HUES48 (cell line): ENCODE results near the gene ATP9A.

ENCODE experiments used
- H3K27ac ChIP-seq: one replicate; pipeline ENCODE4 v1.7.0; 2013; ENCODE audit warnings: low read depth, low read length, inconsistent platforms
- H3K27me3 ChIP-seq: 2 replicates; pipeline ENCODE4 v1.6.1; 2013; ENCODE audit warnings: mild to moderate bottlenecking, low read length; ENCODE audit not compliant: control insufficient read depth, insufficient read depth
- H3K36me3 ChIP-seq: 2 replicates; pipeline ENCODE4 v1.6.1; 2013; ENCODE audit warnings: low read length; ENCODE audit not compliant: control insufficient read depth, insufficient read depth
- H3K4me1 ChIP-seq: 2 replicates; pipeline ENCODE4 v1.6.1; 2013; ENCODE audit warnings: mild to moderate bottlenecking, low read length; ENCODE audit not compliant: control insufficient read depth, insufficient read depth
- H3K4me3 ChIP-seq: 2 replicates; pipeline ENCODE4 v1.5.1; 2013; ENCODE audit warnings: mild to moderate bottlenecking, low read depth, low read length
- H3K9ac ChIP-seq: 2 replicates; pipeline ENCODE4 v1.6.1; 2013; ENCODE audit warnings: mild to moderate bottlenecking, low read depth, low read length, moderate library complexity
- H3K9me3 ChIP-seq: 2 replicates; pipeline ENCODE4 v1.6.1; 2013; ENCODE audit warnings: low read length; ENCODE audit not compliant: control insufficient read depth, insufficient read depth

Gene ATP9A

DNA sequence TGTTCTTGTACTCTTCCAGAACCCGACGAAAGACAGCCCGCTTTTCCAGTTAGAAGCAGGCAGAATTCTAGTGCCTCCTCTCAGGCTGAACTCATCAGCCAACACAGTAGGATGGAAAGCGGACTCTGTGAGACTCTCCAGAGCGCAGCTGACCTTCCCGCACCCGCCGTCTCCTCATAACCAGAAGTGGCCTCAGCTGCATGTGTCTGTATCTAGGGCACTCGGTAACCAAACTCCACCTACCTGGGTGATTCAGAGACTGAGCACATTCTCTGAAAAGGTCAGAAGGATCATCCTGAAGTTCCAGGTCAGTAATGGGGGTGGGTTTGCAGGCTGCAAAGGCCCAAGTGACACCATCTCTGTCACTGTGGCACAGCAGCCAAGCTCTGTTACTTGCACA is 158.9 kb downstream of the ATP9A start:
- H3K27me3 ChIP-seq, result no peaks in the 10 kb centered on the region
- no peak overlapping the region for H3K4me3 ChIP-seq
- no peak overlapping the region for H3K9ac ChIP-seq
- H3K4me1 ChIP-seq, result no peaks in the 10 kb centered on the region
- no peaks in the 10 kb centered on the region for H3K9me3 ChIP-seq
- no peak overlapping the region for H3K27ac ChIP-seq
- H3K36me3 ChIP-seq, result no peaks in the 10 kb centered on the region

DNA sequence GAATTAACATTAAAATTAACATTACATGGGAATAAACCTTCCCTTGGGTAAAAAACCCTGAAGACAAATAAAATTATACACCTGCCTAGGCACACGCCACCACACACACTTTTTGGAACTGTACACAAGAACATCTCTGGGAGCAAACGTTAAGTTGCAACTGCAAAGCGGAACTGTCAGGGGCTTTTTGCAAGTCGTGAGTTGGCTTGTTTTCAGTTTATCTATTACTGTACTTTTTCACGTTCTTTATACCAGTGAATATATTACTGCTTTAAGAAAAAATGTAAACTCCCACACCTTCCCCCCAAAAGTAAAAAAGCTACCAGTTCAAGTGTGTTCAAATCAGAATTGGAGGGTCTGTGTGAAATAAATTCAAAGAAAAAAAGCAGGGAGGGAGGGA is 160.1 kb downstream of the ATP9A start:
- H3K4me3 ChIP-seq, result no peak overlapping the region
- H3K36me3 ChIP-seq, result no peaks in the 10 kb centered on the region
- H3K9me3 ChIP-seq, result no peaks in the 10 kb centered on the region
- H3K27me3 ChIP-seq, result no peaks in the 10 kb centered on the region
- no peaks in the 10 kb centered on the region for H3K4me1 ChIP-seq
- no peak overlapping the region for H3K27ac ChIP-seq
- no peak overlapping the region for H3K9ac ChIP-seq

- H3K4me1 ChIP-seq, result no peaks in the 10 kb centered on the region
- no peaks in the 10 kb centered on the region for H3K27me3 ChIP-seq
- H3K9ac ChIP-seq, result no peak overlapping the region
Observed at GRCh38 chr20:51607170-51607569, 161.0 kb downstream of the ATP9A start.

GRCh38 chr20:51604851-51605250 is 163.3 kb downstream of the ATP9A start:
- no peaks in the 10 kb centered on the region for H3K36me3 ChIP-seq
- H3K4me1 ChIP-seq, result no peaks in the 10 kb centered on the region
- no peaks in the 10 kb centered on the region for H3K9me3 ChIP-seq
- no peaks in the 10 kb centered on the region for H3K27me3 ChIP-seq
- no peak overlapping the region for H3K9ac ChIP-seq
- H3K27ac ChIP-seq, result no peak overlapping the region
- H3K4me3 ChIP-seq, result no peak overlapping the region

More at GRCh38 chr20:51607170-51607569, 161.0 kb downstream of the ATP9A start:
- Histone ChIP-seq H3K4me3 (no peak overlapping the region), H3K27ac (no peak overlapping the region), H3K9me3 (no peaks in the 10 kb centered on the region), H3K36me3 (no peaks in the 10 kb centered on the region)

GRCh38 chr20:51602131-51602530 is 166.1 kb downstream of the ATP9A start:
- H3K4me1 ChIP-seq, result peaks cover 12% of the 10 kb centered on the region
- H3K4me3 ChIP-seq, result no peak overlapping the region
- no peaks in the 10 kb centered on the region for H3K27me3 ChIP-seq
- no peak overlapping the region for H3K9ac ChIP-seq
- H3K36me3 ChIP-seq, result no peaks in the 10 kb centered on the region
- no peak overlapping the region for H3K27ac ChIP-seq
- H3K9me3 ChIP-seq, result no peaks in the 10 kb centered on the region

DNA sequence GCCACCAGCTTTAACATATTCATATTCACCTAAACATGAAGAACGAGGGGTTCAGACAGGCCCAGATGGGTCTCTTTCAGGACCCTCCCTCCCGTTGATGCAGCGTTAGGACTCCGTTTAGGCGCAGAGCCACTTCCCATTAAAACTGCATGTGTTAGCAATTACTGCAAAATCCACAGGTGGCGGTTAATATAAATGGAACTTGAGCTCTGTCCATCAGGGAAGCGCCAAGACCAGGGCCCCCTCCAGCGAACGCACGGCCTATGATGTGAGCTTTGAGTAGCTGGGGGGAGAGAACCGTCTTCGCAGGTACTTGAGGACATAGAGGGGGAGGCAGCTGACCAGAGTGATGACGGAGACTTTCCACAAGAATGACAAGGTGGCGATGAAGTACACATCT is 167.2 kb downstream of the ATP9A start:
- Histone ChIP-seq H3K4me1 (peaks cover 18% of the 10 kb centered on the region), H3K9ac (no peak overlapping the region), H3K27me3 (no peaks in the 10 kb centered on the region), H3K9me3 (no peaks in the 10 kb centered on the region), H3K4me3 (no peak overlapping the region), H3K36me3 (no peaks in the 10 kb centered on the region), H3K27ac (no peak overlapping the region)

DNA sequence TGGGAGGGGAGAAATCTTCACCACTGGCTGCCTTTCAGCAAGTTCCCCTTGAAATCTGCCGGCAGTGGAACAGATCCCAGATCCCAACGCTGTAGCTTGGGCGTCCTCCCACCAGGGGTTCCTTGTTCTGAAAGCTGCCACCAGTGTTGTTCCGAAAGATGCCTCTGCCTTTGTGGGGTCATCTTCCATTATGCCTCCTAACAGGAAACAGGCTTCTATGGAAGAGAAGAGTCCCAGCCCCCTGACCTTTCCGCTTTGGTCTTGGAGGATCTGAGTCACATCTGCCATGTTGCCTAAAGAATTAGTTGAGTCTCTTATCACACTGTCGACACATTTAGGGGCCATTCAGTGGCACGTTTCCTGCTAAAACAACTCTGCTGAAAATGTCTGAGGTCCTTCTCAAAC is 168.2 kb downstream of the ATP9A start:
- H3K36me3 ChIP-seq, result no peaks in the 10 kb centered on the region
- no peaks in the 10 kb centered on the region for H3K9me3 ChIP-seq
- no peaks in the 10 kb centered on the region for H3K27me3 ChIP-seq
- no peak overlapping the region for H3K27ac ChIP-seq
- no peak overlapping the region for H3K9ac ChIP-seq
- H3K4me1 ChIP-seq, result peaks cover 18% of the 10 kb centered on the region
- no peak overlapping the region for H3K4me3 ChIP-seq

GRCh38 chr20:51598556-51598955 is 169.6 kb downstream of the ATP9A start:
- no peak overlapping the region for H3K9ac ChIP-seq
- peaks cover 18% of the 10 kb centered on the region for H3K4me1 ChIP-seq
- H3K9me3 ChIP-seq, result no peaks in the 10 kb centered on the region
- no peak overlapping the region for H3K4me3 ChIP-seq
- H3K27ac ChIP-seq, result no peak overlapping the region
- H3K27me3 ChIP-seq, result no peaks in the 10 kb centered on the region
- no peaks in the 10 kb centered on the region for H3K36me3 ChIP-seq

GRCh38 chr20:51597389-51598231 is 170.6 kb downstream of the ATP9A start:
- Histone ChIP-seq H3K9me3 (no peaks in the 10 kb centered on the region), H3K4me1 (peaks cover 18% of the 10 kb centered on the region), H3K36me3 (no peaks in the 10 kb centered on the region), H3K27ac (no peak overlapping the region), H3K27me3 (no peaks in the 10 kb centered on the region), H3K9ac (no peak overlapping the region), H3K4me3 (no peak overlapping the region)

- no peak overlapping the region for H3K27ac ChIP-seq
- H3K36me3 ChIP-seq, result no peaks in the 10 kb centered on the region
- H3K4me3 ChIP-seq, result no peak overlapping the region
- H3K9ac ChIP-seq, result no peak overlapping the region
- no peaks in the 10 kb centered on the region for H3K9me3 ChIP-seq
- peaks cover 22% of the 10 kb centered on the region for H3K4me1 ChIP-seq
- H3K27me3 ChIP-seq, result no peaks in the 10 kb centered on the region
Observed at GRCh38 chr20:51596668-51597388, 171.4 kb downstream of the ATP9A start.

DNA sequence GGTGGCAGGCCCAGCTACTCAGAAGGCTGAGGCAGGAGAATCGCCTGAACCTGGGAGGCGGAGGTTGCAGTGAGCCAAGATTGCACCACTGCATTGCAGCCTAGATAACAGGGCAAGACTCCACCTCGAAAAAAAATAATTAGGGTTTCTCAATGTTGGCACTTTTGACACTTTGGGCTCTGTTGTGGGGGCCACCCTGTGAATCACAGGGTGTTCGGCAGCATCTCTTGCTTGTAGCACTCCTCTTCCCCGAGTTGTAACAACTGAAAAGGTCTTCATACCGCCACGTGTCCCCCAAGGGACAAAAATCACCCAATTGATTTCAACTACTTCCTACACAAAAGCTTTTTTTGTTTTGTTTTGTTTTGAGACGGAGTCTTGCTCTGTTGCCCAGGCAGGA is 172.4 kb downstream of the ATP9A start:
- H3K9me3 ChIP-seq, result no peaks in the 10 kb centered on the region
- no peaks in the 10 kb centered on the region for H3K27me3 ChIP-seq
- no peaks in the 10 kb centered on the region for H3K36me3 ChIP-seq
- H3K27ac ChIP-seq, result no peak overlapping the region
- H3K4me1 ChIP-seq, result peaks cover 22% of the 10 kb centered on the region
- no peak overlapping the region for H3K4me3 ChIP-seq
- H3K9ac ChIP-seq, result no peak overlapping the region
